ENCODE measurements around the gene TMEM108.

GRCh38 chr3:133269393-133269792 lies 231.2 kb downstream of the TMEM108 start:
- TF ChIP-seq POLR2A (IDR thresholded peaks at IDR 0.05; ENCODE audit: low read depth, low read length) (no peak), POLR2AphosphoS5 (IDR thresholded peaks at IDR 0.05; ENCODE audit: low read depth, low read length) (no peak), TAF1 (IDR thresholded peaks at IDR 0.05; ENCODE audit: low read depth, low read length) (no peak), PAX5 (IDR thresholded peaks at IDR 0.05; ENCODE audit: insufficient read depth, low read length, severe bottlenecking) (no peak)
